Measurements from ENCODE around the gene DGCR6L.
A peak's percentile ranks its signal among the peaks of the same experiment; 100 is the strongest.
"Not testable (repeated sequence)": the region's sequence is repeated elsewhere in the genome, so short reads cannot be mapped to it uniquely, and the experiment has no call there.

Gene DGCR6L

DNA sequence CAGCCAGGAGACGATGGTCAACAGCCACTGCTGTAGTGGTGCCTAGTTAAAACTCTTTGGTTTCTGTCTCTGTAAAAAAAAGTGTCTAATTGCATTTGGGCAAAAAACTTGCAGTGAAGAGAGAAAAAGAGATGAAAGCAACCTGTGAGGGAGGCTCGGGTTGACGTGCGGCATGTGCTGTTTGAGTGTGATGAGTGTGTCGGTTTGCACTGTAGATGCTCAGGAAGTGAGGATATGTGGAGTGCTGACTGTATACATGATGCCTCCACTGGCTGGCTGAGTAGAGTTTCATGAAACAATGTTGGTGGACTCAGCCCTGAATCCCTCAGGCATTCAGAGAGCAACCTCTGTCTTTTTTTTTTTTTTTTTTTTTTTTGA lies 4.3 kb upstream of the DGCR6L start:
- DNase-seq: no peak

- DNase-seq: not testable (repeated sequence)
Measured at GRCh38 chr22:20321552-20322211, 1.8 kb upstream of the DGCR6L start.

- DNase-seq: not testable (repeated sequence)
Measured at GRCh38 chr22:20320659-20321551, 1.0 kb upstream of the DGCR6L start.

GRCh38 chr22:20319041-20319744 lies 667 bp downstream of the DGCR6L start:
- DNase-seq: peak in 2 of 3 experiments; percentile 44 to 51

DNA sequence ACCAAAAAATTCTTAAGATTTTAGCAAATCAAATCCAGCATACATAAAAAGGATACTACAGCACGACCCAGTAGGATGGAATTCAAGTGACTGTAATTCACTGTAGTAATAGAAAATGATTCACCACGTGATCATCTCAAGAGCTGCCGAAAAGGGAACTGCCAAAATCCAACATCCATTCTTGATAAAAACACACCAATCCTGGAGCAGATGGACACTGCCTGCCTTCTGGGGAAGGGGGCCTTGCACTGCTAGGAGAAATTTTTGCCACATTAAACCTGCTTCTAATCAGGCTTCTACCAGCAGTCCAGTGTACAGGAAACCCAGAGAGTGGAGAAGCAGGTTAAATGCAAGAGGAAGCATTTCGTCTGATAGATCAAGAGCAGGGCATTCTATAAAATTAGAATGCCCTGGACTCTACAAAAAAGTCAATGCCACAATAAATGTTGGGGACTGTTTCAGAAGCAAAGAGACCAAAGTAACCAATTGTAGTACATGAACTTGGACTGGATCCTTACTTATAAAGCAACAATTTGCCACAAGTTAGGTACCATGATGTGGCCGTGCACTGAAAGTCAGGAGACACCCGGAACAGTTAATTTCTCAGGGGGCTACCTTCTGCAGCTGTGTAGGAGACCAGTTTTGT lies 1.7 kb downstream of the DGCR6L start:
- not testable (repeated sequence) for DNase-seq

DNA sequence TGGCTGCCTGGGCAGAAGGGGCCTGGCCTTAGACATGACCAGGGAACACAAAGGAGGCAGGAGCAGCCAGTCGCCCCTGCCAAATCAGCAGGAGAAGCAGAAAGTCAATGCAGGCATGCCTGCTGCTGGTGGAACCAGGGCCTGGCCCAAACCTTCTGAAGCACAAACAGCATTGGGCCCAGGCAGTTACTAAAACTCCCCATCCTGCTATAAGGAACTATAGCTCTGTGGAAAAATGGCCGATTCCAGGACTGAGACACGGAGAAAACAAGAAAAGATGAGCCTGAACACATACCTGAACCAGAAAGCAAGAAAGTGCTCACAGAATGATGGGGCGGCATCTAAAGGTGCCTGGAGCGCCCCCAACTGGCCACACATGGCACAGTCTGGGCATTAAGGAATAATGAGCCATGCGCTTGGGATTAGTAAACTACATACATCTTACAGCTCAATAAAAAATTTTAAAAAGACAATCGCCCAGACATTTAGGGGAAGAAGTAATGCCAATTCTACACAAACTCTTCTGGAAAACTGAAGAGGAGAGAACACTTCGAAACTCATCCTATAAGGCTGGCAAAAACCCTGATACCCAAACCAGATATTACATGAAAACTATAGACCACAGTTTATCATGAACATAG lies 2.3 kb downstream of the DGCR6L start:
- not testable (repeated sequence) for DNase-seq

- DNase-seq: no peak
Measured at GRCh38 chr22:20316844-20317401, 2.9 kb downstream of the DGCR6L start.

- DNase-seq: no peak
Measured at GRCh38 chr22:20316217-20316843, 3.5 kb downstream of the DGCR6L start.

DNA sequence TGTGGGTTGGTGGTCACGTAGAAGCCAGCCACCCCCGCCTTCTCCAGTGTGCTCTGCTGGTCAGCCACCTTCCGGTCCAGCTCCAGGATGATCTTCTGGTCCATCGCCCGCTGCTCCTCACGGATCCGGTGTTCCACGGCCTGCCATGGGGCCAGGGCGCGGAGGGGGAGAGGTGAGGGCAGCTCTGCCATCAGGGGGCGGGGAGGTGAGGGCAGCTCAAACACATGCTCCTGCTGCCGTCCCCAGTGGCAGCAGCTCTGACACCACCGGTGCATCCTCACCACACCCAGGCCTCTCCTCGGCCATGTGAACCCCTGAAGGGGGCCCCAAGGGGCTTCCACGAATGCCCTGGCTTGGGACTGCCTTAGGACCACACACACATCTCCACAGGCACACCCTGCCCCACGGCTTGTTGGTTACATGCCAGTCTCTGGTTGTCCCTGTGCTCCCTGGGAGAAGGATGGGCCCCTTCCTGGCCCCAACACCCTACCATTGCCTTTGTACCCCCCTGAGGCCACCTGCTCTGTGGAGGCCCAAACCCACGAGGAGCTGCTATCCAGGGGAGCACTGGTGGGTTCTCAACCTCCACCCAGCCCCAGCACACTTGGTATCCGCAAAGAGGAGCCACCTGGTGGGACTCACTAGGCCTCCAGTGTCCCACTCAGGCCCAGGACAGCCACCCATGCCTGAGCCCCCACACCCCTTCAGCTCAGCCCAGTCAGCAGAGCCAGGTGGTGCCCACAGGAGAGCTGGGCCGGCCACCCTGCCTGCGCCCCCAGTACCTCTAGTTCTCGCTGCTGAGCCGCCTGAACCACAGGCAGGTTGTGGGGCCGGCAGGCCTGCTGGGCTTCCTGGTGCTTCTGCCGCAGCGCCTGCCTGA lies 4.3 kb downstream of the DGCR6L start:
- DNase-seq: no peak

DNA sequence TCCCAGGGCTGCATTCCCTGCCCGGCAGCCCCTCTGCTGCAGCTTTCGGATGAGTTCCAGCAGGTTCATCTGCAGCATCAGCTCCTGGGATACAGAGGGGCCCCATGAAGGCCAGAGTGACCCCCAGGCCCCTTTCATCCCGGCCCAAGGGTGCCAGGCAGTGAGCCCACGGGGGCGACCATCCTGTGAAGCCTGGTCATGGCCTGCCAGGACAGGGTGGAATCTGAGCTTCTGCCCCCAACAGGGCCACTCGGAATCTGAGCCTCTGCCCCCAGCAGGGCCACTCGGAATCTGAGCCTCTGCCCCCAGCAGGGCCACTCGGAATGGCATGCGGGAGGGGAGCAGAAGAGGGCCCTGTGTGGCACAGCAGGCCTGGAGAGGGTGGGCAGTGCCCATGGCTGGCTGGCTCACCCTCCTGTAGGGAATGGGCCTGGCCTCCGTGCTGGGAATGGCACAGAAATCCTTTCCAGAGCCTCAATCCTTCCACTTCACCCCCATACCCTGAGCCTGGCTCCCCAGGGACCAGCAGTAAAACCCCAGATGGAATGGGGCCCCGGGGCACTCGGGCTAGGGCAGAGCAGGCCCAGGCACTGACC lies 5.0 kb downstream of the DGCR6L start:
- DNase-seq: not testable (repeated sequence)

- DNase-seq: not testable (repeated sequence)
Measured at GRCh38 chr22:20314206-20314605, 5.7 kb downstream of the DGCR6L start.

GRCh38 chr22:20313306-20314077 lies 6.4 kb downstream of the DGCR6L start:
- DNase-seq: not testable (repeated sequence)

- no peak for DNase-seq
Measured at GRCh38 chr22:20312396-20313191, 7.3 kb downstream of the DGCR6L start.

DNA sequence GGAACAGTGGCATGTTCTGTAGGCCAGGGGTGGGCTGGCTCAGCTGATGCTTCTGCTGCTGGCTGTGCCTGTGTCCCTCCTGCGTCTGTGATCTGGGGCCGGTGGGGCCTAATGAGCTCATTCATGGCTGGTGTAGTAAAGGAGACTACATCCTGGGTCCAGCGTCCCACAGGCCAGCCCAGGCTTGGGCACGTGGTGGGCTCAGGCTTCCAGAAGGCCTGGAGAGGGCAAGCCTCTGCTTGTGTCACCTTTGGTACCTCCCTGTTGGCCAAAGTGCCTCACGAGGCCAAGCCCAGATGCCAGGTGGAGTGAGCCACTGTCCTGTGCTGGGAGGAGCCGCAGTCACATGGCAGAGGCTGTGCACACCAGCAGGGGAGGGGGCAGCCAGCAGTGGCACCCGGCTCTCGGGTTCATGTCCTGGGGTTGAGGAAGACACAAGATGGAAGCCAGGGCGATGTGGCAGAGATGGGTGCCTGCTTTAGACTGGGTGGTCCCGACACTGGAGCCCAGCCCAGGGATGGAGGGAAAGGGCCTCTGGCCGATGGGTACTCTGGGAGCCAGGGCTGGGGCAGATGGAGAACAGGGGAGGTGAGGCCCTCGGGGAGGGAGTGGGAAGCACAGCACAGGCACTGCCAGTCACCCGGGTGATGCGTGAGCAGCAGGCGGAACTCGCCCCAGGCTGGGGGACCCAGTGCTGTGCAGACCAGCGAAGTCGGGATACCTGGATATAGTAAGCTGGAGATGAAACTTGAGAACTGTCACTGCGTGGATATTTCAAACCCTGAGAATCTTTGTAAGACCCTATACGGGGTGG lies 8.4 kb downstream of the DGCR6L start:
- not testable (repeated sequence) for DNase-seq

DNA sequence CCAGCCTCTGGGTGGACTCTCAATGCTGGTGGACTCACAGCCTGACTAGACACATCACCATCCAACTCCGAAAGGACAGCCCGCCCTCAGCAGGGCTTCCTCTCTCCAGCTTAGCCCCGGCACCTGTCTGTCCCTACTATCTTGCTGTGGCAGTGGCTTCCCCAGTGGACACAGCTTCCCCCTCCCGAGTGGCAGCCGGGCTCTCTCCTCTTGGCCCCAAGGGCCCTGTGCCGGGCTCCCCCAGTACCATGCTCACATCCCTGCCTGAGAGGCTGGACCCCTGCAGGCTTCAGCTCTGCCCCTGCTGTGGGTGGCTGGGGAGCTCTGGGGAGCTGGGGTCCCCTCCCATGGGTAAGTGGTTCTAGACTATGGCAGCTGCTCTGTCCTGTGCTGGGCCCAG lies 9.1 kb downstream of the DGCR6L start:
- DNase-seq: not testable (repeated sequence)

- DNase-seq: not testable (repeated sequence)
Measured at GRCh38 chr22:20310180-20310579, 9.7 kb downstream of the DGCR6L start.
